Hippocampal formation (tissue), 2 donors: ENCODE data around the gene MIA2.
"Not testable (repeated sequence)": the region's sequence is repeated elsewhere in the genome, so short reads cannot be mapped to it uniquely, and the experiment has no call there.

Source experiments
- DNase-seq, 2 donors: peaks; one replicate each; lab custom pipeline; 2025; lab: John Stamatoyannopoulos, UW

Gene MIA2, protein sequence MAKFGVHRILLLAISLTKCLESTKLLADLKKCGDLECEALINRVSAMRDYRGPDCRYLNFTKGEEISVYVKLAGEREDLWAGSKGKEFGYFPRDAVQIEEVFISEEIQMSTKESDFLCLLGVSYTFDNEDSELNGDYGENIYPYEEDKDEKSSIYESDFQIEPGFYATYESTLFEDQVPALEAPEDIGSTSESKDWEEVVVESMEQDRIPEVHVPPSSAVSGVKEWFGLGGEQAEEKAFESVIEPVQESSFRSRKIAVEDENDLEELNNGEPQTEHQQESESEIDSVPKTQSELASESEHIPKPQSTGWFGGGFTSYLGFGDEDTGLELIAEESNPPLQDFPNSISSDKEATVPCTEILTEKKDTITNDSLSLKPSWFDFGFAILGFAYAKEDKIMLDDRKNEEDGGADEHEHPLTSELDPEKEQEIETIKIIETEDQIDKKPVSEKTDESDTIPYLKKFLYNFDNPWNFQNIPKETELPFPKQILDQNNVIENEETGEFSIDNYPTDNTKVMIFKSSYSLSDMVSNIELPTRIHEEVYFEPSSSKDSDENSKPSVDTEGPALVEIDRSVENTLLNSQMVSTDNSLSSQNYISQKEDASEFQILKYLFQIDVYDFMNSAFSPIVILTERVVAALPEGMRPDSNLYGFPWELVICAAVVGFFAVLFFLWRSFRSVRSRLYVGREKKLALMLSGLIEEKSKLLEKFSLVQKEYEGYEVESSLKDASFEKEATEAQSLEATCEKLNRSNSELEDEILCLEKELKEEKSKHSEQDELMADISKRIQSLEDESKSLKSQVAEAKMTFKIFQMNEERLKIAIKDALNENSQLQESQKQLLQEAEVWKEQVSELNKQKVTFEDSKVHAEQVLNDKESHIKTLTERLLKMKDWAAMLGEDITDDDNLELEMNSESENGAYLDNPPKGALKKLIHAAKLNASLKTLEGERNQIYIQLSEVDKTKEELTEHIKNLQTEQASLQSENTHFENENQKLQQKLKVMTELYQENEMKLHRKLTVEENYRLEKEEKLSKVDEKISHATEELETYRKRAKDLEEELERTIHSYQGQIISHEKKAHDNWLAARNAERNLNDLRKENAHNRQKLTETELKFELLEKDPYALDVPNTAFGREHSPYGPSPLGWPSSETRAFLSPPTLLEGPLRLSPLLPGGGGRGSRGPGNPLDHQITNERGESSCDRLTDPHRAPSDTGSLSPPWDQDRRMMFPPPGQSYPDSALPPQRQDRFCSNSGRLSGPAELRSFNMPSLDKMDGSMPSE (N-terminal part only)

DNA sequence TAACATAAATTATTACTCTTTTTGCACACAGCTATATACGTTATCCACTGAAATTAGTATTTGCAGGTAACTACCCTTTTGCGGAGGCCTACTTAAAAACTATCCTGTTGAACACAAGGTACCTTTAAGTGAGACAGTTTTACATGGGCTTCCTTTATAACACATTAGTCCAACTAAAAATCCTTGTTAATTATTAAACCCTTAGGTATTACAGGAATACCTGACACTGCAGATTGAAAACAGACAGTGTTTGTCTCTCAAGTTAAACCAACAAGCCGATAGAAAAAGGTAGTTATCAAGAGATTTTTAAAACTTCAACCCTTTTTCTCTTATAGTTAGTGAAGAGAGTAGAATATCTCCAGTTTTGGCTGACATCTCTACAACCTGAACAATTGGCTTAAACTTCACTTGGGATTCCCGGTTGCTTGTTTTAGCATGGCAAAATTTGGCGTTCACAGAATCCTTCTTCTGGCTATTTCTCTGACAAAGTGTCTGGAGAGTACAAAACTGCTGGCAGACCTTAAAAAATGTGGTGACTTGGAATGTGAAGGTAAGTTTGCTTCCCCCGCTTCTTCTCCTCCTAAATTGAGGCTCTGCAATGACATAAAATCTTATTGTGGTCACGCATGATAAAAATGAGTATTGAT, at the start of gene MIA2:
TSS of gene MIA2 (plus strand) at position 236 of the 647 bp plus-strand sequence. CDS start at position 436, 200 bp downstream.
- no peak for DNase-seq

GRCh38 chr14:39184628-39185255, 49.0 kb upstream of the MIA2 start:
- DNase-seq, result no peak

GRCh38 chr14:39185256-39186049, 48.3 kb upstream of the MIA2 start:
- DNase-seq, result no peak

DNA sequence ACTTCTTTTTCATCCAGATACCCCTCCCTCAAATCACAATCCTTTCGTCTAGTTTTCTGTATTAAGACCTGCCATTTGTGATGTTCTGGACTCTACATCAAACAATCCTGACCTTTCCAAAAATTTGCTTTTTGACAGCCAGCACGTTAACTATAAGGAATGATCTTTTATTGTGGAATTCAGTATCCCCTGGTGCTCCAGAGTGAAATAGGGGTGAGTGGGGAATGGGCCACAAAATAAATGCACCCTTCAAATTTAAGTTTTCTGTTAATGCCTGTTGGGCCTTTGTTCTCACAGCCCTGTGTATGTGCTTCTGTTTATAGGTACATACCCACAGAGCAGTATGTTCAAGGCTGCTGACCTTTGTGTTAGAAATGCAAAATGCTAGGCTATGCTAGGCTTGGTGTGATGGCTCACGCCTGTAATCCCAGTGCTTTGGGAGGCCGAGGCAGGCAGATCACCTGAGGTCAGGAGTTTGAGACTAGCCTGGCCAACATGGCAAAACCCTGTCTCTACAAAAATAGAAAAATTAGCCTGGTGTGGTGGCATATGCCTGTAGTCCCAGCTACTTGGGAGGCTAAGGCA, 46.7 kb upstream of the MIA2 start:
- no peak for DNase-seq

DNA sequence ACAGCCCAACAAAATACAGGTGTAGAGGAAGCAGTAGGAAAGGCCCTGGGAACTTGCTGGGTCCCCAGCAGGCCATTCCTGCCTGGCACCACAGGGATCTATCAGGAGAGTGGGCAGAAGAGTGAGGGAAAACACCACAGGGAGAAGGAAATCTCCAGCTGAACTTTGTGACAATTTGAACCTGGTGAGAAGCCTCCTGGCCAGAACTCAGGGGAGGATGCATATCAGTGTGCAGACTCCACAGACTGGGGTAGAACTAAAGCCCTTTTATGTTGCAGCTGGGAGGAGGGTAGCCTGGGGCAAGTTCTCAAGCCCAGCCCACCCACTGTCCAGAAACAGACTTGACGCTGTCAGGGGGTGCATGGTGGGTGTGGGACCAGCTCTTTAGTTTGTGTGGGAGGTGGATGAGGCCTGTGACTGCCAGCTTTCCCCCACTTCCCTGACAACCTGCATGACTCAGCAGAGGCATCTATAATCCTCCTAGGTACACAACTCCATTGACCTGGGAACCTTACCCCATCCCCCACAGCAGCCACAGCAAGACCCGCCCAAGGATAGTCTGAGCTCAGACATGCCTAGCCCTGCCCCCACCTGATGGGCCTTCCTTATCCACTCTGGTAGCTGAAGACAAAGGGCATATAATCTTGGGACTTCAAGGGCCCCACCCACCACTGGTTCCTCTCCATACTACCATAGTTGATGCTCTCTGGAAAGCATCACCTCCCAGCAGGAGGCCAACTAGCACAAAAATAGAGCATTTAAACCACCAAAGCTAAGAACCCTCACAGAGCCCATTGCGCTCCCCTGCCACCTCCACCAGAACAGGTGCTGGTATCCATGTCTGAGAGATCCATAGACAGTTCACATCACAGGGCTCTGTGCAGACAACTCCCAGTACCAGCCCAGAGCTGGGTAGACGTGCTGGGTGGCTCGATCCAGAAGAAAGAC, 29.8 kb upstream of the MIA2 start:
- DNase-seq, result no peak

DNA sequence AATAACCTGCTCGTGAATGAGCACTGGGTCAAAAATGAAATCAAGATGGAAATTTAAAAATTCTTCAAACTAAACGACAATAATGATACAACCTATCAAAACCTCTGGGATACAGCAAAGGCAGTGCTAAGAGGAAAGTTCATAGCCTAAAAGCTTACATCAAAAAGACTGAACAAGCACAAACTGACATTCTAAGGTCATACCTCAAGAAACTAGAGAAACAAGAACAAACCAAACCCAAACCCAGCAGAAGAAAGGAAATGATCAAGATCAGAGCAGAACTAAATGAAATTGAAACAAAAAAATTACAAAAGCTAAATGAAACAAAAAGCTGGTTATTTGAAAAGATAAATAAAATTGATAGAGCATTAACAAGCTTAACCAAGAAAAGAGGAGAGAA, 26.3 kb upstream of the MIA2 start:
- DNase-seq, result not testable (repeated sequence)

GRCh38 chr14:39211109-39211741, 22.5 kb upstream of the MIA2 start:
- DNase-seq, result no peak

GRCh38 chr14:39212034-39212433, 21.7 kb upstream of the MIA2 start:
- DNase-seq, result no peak

- DNase-seq, result no peak
Measured at GRCh38 chr14:39212693-39213092, 21.0 kb upstream of the MIA2 start.

- DNase-seq, result no peak
Measured at GRCh38 chr14:39217214-39217879, 16.4 kb upstream of the MIA2 start.

- DNase-seq, result no peak
Measured at GRCh38 chr14:39218171-39218769, 15.4 kb upstream of the MIA2 start.

DNA sequence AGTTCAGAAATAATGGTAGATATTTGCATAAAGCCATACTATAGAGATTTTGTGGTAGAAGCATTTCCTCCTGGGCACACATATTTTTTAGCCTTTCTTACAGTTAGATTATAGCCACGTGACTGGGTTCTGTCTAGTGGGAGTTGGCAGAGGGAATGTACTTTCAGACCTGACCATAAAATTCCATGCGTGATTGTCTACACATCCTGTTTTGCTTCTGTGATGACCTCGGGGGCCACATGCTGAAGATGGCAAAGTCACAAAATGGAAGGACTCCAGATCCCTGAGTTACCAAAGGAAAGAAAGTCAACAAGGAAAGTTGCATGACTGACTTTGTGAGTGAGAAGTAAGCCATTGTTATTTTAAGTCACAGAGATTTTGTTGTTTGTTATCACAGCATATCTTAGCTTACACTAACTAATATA, 14.6 kb upstream of the MIA2 start:
- DNase-seq, result no peak

- not testable (repeated sequence) for DNase-seq
Measured at GRCh38 chr14:39220473-39220872, 13.2 kb upstream of the MIA2 start.

DNA sequence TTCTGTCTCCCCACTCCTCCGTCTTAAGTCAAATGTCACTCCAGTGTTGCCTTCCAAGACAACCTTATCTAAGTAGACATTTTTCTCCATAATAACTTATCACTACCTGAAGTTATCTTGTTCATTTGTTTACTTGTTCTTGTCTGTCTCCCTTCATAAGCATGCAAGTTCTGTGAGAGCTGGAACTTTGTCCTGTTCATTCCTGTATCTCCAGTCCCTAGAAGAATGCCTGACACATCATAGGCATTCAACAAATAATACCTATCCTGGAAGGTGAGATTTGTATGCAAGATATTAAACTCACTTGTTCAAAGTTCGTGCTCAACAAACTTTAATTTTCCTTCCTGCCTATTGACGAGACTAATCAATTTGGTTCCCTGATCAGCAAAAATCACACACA, 5.7 kb upstream of the MIA2 start:
- no peak for DNase-seq

GRCh38 chr14:39228509-39229221, 5.0 kb upstream of the MIA2 start:
- no peak for DNase-seq

DNA sequence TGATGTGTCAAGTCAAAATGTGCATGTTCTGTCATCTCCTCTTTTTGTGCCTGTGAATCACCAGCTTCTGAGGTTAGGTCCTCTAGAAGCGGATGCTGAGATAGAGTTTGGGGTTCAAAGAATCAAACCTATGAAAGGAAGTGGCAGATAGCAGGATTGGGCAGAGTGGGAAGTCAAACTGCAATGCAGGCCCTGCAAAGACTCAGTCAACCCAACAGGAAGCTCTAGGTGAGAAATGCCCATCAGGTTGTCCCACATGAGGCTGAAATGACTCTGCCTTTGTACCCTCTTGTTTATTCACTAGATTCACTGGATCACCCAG, 4.5 kb upstream of the MIA2 start:
- DNase-seq, result no peak

GRCh38 chr14:39229601-39230110, 4.1 kb upstream of the MIA2 start:
- DNase-seq, result no peak
